ENCODE results near the gene RAB3IP.

GRCh38 chr12:69851976-69852375 is 113.3 kb downstream of the RAB3IP start:
- TF ChIP-seq, protein P1, sequence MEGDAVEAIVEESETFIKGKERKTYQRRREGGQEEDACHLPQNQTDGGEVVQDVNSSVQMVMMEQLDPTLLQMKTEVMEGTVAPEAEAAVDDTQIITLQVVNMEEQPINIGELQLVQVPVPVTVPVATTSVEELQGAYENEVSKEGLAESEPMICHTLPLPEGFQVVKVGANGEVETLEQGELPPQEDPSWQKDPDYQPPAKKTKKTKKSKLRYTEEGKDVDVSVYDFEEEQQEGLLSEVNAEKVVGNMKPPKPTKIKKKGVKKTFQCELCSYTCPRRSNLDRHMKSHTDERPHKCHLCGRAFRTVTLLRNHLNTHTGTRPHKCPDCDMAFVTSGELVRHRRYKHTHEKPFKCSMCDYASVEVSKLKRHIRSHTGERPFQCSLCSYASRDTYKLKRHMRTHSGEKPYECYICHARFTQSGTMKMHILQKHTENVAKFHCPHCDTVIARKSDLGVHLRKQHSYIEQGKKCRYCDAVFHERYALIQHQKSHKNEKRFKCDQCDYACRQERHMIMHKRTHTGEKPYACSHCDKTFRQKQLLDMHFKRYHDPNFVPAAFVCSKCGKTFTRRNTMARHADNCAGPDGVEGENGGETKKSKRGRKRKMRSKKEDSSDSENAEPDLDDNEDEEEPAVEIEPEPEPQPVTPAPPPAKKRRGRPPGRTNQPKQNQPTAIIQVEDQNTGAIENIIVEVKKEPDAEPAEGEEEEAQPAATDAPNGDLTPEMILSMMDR (IDR thresholded peaks at IDR 0.05), result no peak
- no peak for TF ChIP-seq ZFX (IDR thresholded peaks at IDR 0.05; ENCODE audit: borderline replicate concordance)

Data from 22Rv1 (cell line).